Inferior parietal cortex (tissue), 1 donor: Measurements from ENCODE around the gene NUP160.
"Not testable (repeated sequence)": the region's sequence is repeated elsewhere in the genome, so short reads cannot be mapped to it uniquely, and the experiment has no call there.

Experiments used
- DNase-seq: peaks from one replicate; pipeline ENCODE4 v3.0.0-alpha.2; 2016; ENCODE audit errors: extremely low spot score

NUP160 gene

GRCh38 chr11:47863898-47864430 is 15.8 kb upstream of the NUP160 start:
- DNase-seq = no peak

- no peak for DNase-seq
Measured at GRCh38 chr11:47863189-47863897, 15.2 kb upstream of the NUP160 start.

DNA sequence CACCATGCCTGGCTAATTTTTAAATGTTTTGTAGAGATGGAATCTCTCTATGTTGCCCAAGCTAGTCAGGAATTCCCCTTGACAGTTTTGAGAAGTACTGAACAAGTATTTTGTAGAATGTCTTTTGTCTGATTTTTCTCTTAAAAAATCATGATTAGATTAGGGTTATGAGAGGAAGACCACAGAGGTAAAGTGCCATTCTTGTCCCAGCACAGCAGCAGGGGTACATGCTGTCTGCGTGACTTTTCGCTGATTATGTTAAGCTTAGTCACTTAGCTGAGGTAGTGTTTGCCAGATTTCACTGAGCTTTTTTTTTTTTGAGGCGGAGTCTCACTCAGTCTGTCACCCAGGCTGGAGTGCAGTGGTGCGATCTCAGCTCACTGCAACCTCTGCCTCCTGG is 13.6 kb upstream of the NUP160 start:
- DNase-seq = no peak

DNA sequence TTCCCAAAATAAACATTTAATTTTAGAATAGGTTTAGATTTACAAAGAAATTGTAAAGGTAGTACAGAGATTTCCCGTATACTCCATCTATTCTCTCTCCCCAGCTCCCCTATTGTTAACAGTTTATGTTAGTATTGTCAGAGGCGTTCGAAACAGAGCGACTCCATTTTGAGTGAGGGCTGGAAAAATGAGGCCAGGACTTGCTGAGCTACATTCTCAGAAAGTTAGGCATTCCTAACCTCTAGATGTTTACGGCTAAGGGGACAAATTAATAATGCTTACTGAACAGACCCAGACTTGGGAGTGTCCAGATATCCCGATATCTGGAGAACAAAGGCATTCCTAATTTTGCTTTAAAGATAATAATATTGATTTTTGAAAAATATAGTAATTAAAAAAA is 12.4 kb upstream of the NUP160 start:
- DNase-seq = no peak

DNA sequence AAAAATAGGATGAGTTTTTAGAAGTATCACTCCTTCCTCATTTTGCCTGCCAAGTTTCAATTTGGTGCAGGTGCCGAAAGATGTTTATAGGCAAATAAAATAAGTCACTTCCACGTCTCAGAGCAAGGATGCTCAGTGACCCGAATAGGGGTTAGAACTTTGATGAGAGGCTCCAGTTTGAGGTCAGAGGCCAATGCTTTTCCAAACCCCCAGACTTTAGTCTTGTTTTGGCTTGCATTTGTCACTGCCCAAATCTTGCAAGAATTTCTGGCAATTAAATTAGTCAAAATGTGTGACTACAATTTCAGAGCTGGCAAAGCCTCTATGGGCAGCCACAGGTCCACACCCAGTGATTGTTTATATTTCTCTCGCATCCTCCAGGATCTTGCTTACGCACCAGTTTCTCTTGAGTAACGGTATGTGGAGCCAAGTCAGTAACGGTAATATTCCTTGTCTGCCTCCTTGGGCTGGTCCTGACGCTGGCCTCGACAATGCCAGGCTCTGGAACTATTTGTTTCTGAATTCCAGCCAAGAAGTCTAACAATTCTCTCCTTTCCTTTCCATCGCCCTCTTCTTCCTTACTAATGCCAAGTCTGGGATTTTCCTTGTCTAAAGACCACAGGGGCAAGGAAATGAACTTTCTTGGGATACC is 9.9 kb upstream of the NUP160 start:
- DNase-seq = no peak

DNA sequence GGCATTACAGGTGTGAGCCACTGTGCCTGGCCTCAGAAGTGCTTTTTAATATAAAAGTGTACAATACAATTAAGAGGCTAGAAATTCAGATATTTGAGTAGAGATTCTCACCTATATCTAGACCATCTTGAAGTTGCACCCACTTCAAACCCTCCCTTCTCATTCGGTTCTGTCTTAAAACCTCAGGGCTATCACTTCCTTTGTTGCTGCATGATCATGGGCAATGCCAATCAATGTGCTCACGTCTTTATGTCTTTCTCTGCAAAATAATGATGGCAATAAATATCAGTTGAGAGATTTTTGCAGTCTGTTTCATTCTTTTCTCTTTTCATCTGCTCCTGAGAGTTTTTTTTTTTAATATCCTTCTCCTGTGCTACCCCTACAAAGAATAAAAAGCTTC is 9.3 kb upstream of the NUP160 start:
- no peak for DNase-seq

GRCh38 chr11:47856186-47856585 is 8.0 kb upstream of the NUP160 start:
- no peak for DNase-seq

GRCh38 chr11:47854667-47855066 is 6.5 kb upstream of the NUP160 start:
- no peak for DNase-seq

- no peak for DNase-seq
Measured at GRCh38 chr11:47852053-47852452, 3.9 kb upstream of the NUP160 start.

GRCh38 chr11:47850337-47850736 is 2.2 kb upstream of the NUP160 start:
- no peak for DNase-seq

DNA sequence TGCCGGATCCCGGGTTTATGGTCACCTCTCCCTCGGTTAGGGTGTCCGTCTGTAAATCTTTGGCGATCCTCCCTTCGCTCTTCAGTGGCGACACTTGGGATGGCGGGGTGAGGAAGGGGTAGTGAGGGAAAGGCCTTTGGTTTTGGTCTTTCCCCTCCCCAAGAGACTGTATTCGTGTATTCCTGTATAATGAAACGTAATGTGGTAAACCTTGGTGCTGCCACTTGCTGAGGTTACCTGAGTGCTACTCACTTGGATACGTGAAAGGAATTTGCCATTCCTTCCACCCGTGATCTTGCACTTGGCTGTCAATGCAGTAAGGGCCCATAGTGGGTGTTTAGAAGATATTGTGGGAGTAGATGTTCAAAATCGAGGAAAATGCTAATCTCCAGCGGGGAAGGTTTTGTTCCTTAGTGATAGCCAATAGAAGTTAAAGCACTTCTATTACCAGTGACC is 578 bp upstream of the NUP160 start:
- DNase-seq = peak; percentile 50

DNA sequence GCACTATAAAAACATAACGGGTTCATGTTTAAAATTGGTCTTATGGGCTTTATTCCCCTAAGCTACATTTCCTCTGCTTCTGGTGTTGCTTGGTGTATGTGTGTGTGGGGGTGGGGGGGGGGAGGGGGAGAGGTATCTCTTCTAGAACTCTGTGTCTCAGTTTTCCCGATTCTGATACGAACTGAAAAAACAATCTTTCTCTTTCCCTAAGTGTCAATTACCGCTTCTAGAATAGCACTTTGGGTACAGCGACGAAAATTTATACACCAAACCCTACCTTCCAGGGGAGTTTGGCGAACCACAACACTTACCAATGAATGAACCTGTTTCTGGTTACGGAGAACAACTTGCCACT is 636 bp downstream of the NUP160 start:
- no peak for DNase-seq

DNA sequence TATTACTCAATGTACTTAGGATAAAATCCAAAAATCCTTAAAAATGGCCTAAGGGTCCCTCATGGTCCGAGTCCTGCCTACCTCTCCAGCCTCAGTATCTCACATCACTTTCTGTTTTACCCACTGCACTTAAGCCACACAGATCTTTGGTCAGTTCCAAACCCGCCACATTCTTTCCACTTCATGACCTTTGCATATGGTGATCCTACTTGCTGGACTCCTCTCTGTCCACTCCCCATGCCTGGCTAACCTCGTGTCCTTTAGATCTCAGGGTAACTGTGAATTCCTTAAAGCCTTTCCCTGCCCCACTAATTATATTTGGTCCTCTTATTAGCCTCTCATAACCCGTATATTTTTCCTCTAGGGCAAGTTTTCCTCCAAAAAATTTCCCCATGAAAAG is 1.2 kb downstream of the NUP160 start:
- DNase-seq = no peak

GRCh38 chr11:47843361-47844055 is 4.6 kb downstream of the NUP160 start:
- no peak for DNase-seq

DNA sequence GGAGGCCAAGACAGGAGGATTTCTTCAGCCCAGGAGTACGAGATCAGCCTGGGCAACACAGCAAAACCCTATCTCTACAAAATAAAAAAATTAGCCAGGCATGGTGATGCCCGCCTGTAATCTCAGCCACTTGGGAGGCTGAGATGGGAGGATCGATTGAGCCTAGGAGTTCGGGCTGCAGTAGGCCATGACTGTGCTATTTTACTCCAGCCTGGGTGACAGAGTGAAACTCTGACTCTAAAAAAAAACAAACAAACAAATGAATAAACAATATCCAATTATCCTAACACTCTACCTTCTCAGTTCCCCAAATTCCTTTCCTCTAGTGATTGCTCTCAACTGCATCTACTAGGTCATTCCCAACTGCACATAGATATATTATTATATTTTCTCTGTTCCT is 5.4 kb downstream of the NUP160 start:
- no peak for DNase-seq

- DNase-seq = no peak
Measured at GRCh38 chr11:47837929-47838328, 10.2 kb downstream of the NUP160 start.

- no peak for DNase-seq
Measured at GRCh38 chr11:47837292-47837691, 10.9 kb downstream of the NUP160 start.

DNA sequence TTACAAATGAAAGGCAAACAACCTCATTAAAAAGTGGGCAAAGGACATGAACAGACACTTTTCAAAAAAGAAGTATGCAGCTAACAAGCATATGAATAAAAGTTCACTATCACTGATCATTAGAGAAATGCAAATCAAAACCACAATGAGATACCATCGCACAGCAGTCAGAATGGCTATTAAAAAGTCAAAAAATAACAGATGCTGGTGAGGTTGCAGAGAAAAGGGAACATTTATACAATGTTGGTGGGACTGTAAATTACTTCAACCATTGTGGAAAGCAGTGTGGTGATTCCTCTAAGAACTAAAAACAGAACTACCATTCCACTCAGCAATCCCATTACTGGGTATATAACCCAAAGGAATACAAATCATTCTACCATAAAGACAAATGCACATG is 18.1 kb downstream of the NUP160 start:
- DNase-seq = not testable (repeated sequence)

DNA sequence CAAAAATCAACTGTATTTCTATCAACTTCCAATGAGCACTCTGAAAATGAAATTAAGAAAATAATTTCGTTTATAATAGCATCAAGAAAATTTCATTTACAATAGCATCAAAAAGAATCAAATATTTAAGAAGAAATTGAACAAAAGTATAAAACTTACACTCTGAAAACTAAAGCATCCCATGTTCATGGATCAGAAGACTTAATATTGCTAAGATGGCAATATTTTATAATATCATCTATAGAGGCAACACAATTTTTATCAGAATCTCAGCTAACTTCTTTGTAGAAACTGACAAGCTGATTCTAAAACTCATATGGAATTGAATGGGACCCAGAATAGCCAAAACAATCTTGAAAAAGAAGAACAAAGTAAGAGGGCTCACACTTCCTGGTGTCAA is 19.9 kb downstream of the NUP160 start:
- DNase-seq = no peak

GRCh38 chr11:47822664-47823063 is 25.5 kb downstream of the NUP160 start:
- not testable (repeated sequence) for DNase-seq

GRCh38 chr11:47819743-47820142 is 28.4 kb downstream of the NUP160 start:
- DNase-seq = no peak

GRCh38 chr11:47800759-47801158 is 47.4 kb downstream of the NUP160 start:
- no peak for DNase-seq

DNA sequence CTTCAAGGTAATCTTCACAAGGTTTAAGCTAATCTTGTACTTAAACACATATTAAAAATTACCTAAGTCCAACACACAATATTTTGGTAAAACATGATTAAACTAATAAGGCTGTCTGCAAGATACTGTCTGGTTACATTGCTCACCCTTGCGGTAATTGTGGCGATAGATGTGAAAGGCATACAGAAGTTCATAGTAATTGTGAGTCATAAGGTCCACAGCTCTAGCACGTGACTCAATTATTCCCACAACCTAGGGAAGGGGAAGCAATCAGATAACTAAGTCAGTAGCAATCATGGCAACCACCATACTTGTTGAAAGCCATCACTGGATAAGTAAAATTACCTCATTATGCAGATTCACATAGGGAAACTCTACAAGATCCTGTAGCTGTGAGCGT is 50.5 kb downstream of the NUP160 start:
- DNase-seq = no peak
